WTC11 (cell line): ENCODE results near the gene RASGRF1. TPM values are rescaled to one million over a fixed set of nuclear protein-coding genes. Genes with fewer than 3 reads are reported as not detected.

Experiments
- ATAC-seq: fragments of 200-7000 bp; cut with Tn5 transposase; 2 replicates; pipeline ENCODE4 v1.10.0; 2021; ENCODE audit warnings: mild to moderate bottlenecking, moderate library complexity
- CTCF ChIA-PET: fragments of 300-600 bp; sonication (Branson Sonifier 250); formaldehyde crosslinking; loops from one replicate; lab custom pipeline; 2021; ENCODE audit warnings: antibody characterized with exemption; lab: Charles Lee
- POLR2A ChIA-PET: fragments of 350-600 bp; sonication (Branson Sonifier 250); formaldehyde crosslinking; loops from one replicate; lab custom pipeline; 2021; ENCODE audit warnings: antibody characterized with exemption; lab: Charles Lee
- DNase-seq: peaks from one replicate; pipeline ENCODE4 v3.0.0; 2021; ENCODE audit warnings: low spot score
- H3K27ac Mint-ChIP-seq: 2 replicates; pipeline ENCODE4 v1.8.0; 2021; ENCODE audit warnings: mixed read lengths
- H3K27me3 Mint-ChIP-seq: 2 replicates; pipeline ENCODE4 v1.8.0; 2021; ENCODE audit warnings: low read depth, mild to moderate bottlenecking, moderate library complexity, mixed read lengths
- H3K36me3 Mint-ChIP-seq: 2 replicates; pipeline ENCODE4 v1.8.0; 2021; ENCODE audit warnings: mixed read lengths
- H3K4me1 Mint-ChIP-seq: 2 replicates; pipeline ENCODE4 v1.8.0; 2022; ENCODE audit warnings: mixed read lengths
- H3K4me3 Mint-ChIP-seq: 2 replicates; pipeline ENCODE4 v1.8.0; 2021; ENCODE audit warnings: mild to moderate bottlenecking, moderate library complexity, mixed read lengths
- H3K9me3 Mint-ChIP-seq: 2 replicates; pipeline ENCODE4 v1.8.0; 2021; ENCODE audit warnings: mixed read lengths
- ATF1 ChIP-seq: sonication (generic); formaldehyde crosslinking; IDR thresholded peaks from 2 replicates; pipeline ENCODE4 v1.8.1; 2023; ENCODE audit warnings: mild to moderate bottlenecking, moderate library complexity, missing genetic modification reagents
- ESRRA ChIP-seq: sonication (generic); formaldehyde crosslinking; IDR thresholded peaks from 2 replicates; pipeline ENCODE4 v1.8.1; 2022; ENCODE audit warnings: mild to moderate bottlenecking, missing genetic modification reagents, borderline replicate concordance
- FOXJ3 ChIP-seq: sonication (generic); formaldehyde crosslinking; IDR thresholded peaks from 2 replicates; pipeline ENCODE4 v1.9.0; 2021; ENCODE audit warnings: missing genetic modification reagents, mild to moderate bottlenecking, borderline replicate concordance
- GABPB1 ChIP-seq: sonication (generic); formaldehyde crosslinking; IDR thresholded peaks from 2 replicates; pipeline ENCODE4 v1.8.1; 2023; ENCODE audit warnings: mild to moderate bottlenecking, missing genetic modification reagents
- GRHL2 ChIP-seq: fragments of 250-450 bp; sonication (Bioruptor Pico); IDR thresholded peaks from 2 replicates; pipeline ENCODE4 v1.8.0; 2022; ENCODE audit warnings: mild to moderate bottlenecking, moderate library complexity; ENCODE audit not compliant: insufficient replicate concordance, severe bottlenecking
- JUN ChIP-seq: sonication (generic); formaldehyde crosslinking; IDR thresholded peaks from 2 replicates; pipeline ENCODE4 v1.8.0; 2023; ENCODE audit warnings: mild to moderate bottlenecking, missing genetic modification reagents
- NFATC4 ChIP-seq: fragments of 250-450 bp; sonication (Bioruptor Pico); IDR thresholded peaks from 2 replicates; pipeline ENCODE4 v1.9.0; 2021; ENCODE audit warnings: mild to moderate bottlenecking
- NR2C2 ChIP-seq: sonication (generic); formaldehyde crosslinking; IDR thresholded peaks from 2 replicates; pipeline ENCODE4 v1.8.0; 2022; ENCODE audit warnings: mild to moderate bottlenecking, missing genetic modification reagents
- ZNF263 ChIP-seq: sonication (generic); formaldehyde crosslinking; IDR thresholded peaks from 2 replicates; pipeline ENCODE4 v1.8.1; 2022; ENCODE audit warnings: low read depth, mild to moderate bottlenecking, moderate library complexity, missing genetic modification reagents
- total RNA-seq: library from RNA; stranded (reverse); gene quantifications from 3 replicates; pipeline ENCODE4 v1.2.3, GENCODE V29; 2021
- TF ChIP-seq, protein P1 (sequence below): sonication (generic); formaldehyde crosslinking; IDR thresholded peaks from 2 replicates; pipeline ENCODE4 v1.8.0; 2023; ENCODE audit warnings: missing genetic modification reagents
- TF ChIP-seq, protein P2 (sequence below): sonication (generic); formaldehyde crosslinking; IDR thresholded peaks from 2 replicates; pipeline ENCODE4 v1.8.1; 2022; ENCODE audit warnings: mild to moderate bottlenecking, moderate library complexity, missing genetic modification reagents
- TF ChIP-seq, protein P3 (sequence below): sonication (generic); formaldehyde crosslinking; IDR thresholded peaks from 2 replicates; pipeline ENCODE4 v1.8.0; 2023; ENCODE audit warnings: missing genetic modification reagents, mild to moderate bottlenecking, borderline replicate concordance
- TF ChIP-seq, protein P4 (sequence below): sonication (generic); formaldehyde crosslinking; IDR thresholded peaks from 2 replicates; pipeline ENCODE4 v1.8.1; 2023; ENCODE audit warnings: mild to moderate bottlenecking, moderate library complexity, missing genetic modification reagents
- TF ChIP-seq, protein P5 (sequence below): sonication (generic); formaldehyde crosslinking; IDR thresholded peaks from 2 replicates; pipeline ENCODE4 v1.8.1; 2023; ENCODE audit warnings: mild to moderate bottlenecking, missing genetic modification reagents, moderate library complexity
- TF ChIP-seq, protein P6 (sequence below): sonication (generic); formaldehyde crosslinking; IDR thresholded peaks from 2 replicates; pipeline ENCODE4 v1.8.0; 2022; ENCODE audit warnings: missing genetic modification reagents
- TF ChIP-seq, protein P7 (sequence below): sonication (generic); formaldehyde crosslinking; IDR thresholded peaks from 2 replicates; pipeline ENCODE4 v1.8.1; 2022; ENCODE audit warnings: mild to moderate bottlenecking, missing genetic modification reagents, moderate library complexity, borderline replicate concordance

Gene RASGRF1
- total RNA-seq, 1 experiment from 2014 or later = 0.85 TPM

DNA sequence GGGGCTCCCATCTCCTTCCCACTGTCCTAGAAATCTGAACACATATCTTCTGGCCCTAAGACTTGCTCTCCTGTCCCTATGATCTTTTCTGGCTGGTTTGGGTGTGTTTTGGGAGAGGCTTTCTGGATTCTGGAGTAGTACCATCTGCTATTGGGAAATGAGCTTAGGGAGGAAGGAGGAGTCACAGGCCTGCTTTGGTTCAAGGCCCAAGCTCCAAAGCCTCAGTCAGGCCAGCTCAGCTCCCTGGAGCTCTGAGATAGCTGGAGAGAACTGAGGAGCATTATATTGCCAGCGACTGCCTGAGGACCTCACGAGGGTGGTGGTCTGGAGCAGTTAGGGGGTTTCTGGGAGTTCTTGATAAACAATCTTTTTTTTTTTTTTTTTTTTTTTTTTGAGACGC, 18.7 kb downstream of the RASGRF1 start:
- H3K4me1 Mint-ChIP-seq = no peaks in the 10 kb centered on the region
- H3K27ac Mint-ChIP-seq = no peak overlapping the region
- no peak for DNase-seq
- no peak overlapping the region for H3K4me3 Mint-ChIP-seq
- TF ChIP-seq, protein P1, sequence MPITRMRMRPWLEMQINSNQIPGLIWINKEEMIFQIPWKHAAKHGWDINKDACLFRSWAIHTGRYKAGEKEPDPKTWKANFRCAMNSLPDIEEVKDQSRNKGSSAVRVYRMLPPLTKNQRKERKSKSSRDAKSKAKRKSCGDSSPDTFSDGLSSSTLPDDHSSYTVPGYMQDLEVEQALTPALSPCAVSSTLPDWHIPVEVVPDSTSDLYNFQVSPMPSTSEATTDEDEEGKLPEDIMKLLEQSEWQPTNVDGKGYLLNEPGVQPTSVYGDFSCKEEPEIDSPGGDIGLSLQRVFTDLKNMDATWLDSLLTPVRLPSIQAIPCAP = no peak
- TF ChIP-seq, protein P2, sequence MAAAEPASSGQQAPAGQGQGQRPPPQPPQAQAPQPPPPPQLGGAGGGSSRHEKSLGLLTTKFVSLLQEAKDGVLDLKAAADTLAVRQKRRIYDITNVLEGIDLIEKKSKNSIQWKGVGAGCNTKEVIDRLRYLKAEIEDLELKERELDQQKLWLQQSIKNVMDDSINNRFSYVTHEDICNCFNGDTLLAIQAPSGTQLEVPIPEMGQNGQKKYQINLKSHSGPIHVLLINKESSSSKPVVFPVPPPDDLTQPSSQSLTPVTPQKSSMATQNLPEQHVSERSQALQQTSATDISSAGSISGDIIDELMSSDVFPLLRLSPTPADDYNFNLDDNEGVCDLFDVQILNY (CRISPR knock-in tag) = no peak
- no peak for TF ChIP-seq NR2C2
- TF ChIP-seq ESRRA (CRISPR knock-in tag) = no peak
- no peak for TF ChIP-seq ZNF263 (CRISPR knock-in tag)
- TF ChIP-seq, protein P3, sequence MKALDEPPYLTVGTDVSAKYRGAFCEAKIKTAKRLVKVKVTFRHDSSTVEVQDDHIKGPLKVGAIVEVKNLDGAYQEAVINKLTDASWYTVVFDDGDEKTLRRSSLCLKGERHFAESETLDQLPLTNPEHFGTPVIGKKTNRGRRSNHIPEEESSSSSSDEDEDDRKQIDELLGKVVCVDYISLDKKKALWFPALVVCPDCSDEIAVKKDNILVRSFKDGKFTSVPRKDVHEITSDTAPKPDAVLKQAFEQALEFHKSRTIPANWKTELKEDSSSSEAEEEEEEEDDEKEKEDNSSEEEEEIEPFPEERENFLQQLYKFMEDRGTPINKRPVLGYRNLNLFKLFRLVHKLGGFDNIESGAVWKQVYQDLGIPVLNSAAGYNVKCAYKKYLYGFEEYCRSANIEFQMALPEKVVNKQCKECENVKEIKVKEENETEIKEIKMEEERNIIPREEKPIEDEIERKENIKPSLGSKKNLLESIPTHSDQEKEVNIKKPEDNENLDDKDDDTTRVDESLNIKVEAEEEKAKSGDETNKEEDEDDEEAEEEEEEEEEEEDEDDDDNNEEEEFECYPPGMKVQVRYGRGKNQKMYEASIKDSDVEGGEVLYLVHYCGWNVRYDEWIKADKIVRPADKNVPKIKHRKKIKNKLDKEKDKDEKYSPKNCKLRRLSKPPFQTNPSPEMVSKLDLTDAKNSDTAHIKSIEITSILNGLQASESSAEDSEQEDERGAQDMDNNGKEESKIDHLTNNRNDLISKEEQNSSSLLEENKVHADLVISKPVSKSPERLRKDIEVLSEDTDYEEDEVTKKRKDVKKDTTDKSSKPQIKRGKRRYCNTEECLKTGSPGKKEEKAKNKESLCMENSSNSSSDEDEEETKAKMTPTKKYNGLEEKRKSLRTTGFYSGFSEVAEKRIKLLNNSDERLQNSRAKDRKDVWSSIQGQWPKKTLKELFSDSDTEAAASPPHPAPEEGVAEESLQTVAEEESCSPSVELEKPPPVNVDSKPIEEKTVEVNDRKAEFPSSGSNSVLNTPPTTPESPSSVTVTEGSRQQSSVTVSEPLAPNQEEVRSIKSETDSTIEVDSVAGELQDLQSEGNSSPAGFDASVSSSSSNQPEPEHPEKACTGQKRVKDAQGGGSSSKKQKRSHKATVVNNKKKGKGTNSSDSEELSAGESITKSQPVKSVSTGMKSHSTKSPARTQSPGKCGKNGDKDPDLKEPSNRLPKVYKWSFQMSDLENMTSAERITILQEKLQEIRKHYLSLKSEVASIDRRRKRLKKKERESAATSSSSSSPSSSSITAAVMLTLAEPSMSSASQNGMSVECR (CRISPR knock-in tag) = no peak
- TF ChIP-seq JUN (CRISPR knock-in tag) = no peak
- no peak for TF ChIP-seq GRHL2 (CRISPR knock-in tag)
- no peak for TF ChIP-seq FOXJ3 (CRISPR knock-in tag)
- TF ChIP-seq, protein P4, sequence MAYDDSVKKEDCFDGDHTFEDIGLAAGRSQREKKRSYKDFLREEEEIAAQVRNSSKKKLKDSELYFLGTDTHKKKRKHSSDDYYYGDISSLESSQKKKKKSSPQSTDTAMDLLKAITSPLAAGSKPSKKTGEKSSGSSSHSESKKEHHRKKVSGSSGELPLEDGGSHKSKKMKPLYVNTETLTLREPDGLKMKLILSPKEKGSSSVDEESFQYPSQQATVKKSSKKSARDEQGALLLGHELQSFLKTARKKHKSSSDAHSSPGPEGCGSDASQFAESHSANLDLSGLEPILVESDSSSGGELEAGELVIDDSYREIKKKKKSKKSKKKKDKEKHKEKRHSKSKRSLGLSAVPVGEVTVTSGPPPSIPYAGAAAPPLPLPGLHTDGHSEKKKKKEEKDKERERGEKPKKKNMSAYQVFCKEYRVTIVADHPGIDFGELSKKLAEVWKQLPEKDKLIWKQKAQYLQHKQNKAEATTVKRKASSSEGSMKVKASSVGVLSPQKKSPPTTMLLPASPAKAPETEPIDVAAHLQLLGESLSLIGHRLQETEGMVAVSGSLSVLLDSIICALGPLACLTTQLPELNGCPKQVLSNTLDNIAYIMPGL (CRISPR knock-in tag) = no peak
- no peak for TF ChIP-seq GABPB1
- no peak for TF ChIP-seq NFATC4
- TF ChIP-seq, protein P5, sequence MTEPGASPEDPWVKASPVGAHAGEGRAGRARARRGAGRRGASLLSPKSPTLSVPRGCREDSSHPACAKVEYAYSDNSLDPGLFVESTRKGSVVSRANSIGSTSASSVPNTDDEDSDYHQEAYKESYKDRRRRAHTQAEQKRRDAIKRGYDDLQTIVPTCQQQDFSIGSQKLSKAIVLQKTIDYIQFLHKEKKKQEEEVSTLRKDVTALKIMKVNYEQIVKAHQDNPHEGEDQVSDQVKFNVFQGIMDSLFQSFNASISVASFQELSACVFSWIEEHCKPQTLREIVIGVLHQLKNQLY (CRISPR knock-in tag) = no peak
- TF ChIP-seq, protein P6, sequence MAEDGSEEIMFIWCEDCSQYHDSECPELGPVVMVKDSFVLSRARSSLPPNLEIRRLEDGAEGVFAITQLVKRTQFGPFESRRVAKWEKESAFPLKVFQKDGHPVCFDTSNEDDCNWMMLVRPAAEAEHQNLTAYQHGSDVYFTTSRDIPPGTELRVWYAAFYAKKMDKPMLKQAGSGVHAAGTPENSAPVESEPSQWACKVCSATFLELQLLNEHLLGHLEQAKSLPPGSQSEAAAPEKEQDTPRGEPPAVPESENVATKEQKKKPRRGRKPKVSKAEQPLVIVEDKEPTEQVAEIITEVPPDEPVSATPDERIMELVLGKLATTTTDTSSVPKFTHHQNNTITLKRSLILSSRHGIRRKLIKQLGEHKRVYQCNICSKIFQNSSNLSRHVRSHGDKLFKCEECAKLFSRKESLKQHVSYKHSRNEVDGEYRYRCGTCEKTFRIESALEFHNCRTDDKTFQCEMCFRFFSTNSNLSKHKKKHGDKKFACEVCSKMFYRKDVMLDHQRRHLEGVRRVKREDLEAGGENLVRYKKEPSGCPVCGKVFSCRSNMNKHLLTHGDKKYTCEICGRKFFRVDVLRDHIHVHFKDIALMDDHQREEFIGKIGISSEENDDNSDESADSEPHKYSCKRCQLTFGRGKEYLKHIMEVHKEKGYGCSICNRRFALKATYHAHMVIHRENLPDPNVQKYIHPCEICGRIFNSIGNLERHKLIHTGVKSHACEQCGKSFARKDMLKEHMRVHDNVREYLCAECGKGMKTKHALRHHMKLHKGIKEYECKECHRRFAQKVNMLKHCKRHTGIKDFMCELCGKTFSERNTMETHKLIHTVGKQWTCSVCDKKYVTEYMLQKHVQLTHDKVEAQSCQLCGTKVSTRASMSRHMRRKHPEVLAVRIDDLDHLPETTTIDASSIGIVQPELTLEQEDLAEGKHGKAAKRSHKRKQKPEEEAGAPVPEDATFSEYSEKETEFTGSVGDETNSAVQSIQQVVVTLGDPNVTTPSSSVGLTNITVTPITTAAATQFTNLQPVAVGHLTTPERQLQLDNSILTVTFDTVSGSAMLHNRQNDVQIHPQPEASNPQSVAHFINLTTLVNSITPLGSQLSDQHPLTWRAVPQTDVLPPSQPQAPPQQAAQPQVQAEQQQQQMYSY (CRISPR knock-in tag) = no peak
- TF ChIP-seq ATF1 (CRISPR knock-in tag) = no peak
- TF ChIP-seq, protein P7, sequence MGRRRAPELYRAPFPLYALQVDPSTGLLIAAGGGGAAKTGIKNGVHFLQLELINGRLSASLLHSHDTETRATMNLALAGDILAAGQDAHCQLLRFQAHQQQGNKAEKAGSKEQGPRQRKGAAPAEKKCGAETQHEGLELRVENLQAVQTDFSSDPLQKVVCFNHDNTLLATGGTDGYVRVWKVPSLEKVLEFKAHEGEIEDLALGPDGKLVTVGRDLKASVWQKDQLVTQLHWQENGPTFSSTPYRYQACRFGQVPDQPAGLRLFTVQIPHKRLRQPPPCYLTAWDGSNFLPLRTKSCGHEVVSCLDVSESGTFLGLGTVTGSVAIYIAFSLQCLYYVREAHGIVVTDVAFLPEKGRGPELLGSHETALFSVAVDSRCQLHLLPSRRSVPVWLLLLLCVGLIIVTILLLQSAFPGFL = no peak
- H3K27me3 Mint-ChIP-seq = peaks cover 19% of the 10 kb centered on the region
- CTCF ChIA-PET = no interaction called here
- POLR2A ChIA-PET = no interaction called here
- no peaks in the 10 kb centered on the region for H3K36me3 Mint-ChIP-seq
- no peak for ATAC-seq
- H3K9me3 Mint-ChIP-seq = no peaks in the 10 kb centered on the region
